ACC112 (cell line): Measurements from ENCODE around the gene PITRM1.

ENCODE experiments used
- H2AFZ ChIP-seq: fragments of 200-600 bp; sonication (generic); one replicate; pipeline ENCODE4 v1.6.0; 2017; ENCODE audit warnings: antibody characterized with exemption, low read length; ENCODE audit not compliant: unreplicated experiment
- H3K27ac ChIP-seq: fragments of 200-600 bp; sonication (generic); 2 replicates; pipeline ENCODE4 v1.5.1; 2014; ENCODE audit warnings: low read depth, mild to moderate bottlenecking, antibody characterized with exemption, low read length, moderate library complexity
- H3K27me3 ChIP-seq: fragments of 200-600 bp; sonication (generic); 2 replicates; pipeline ENCODE4 v1.6.1; 2014; ENCODE audit warnings: mild to moderate bottlenecking, antibody characterized with exemption, low read length, moderate library complexity, mixed read lengths; ENCODE audit not compliant: insufficient read depth
- H3K36me3 ChIP-seq: fragments of 200-600 bp; sonication (generic); 2 replicates; pipeline ENCODE4 v1.6.1; 2016; ENCODE audit warnings: mild to moderate bottlenecking, antibody characterized with exemption, low read length, moderate library complexity, mixed read lengths; ENCODE audit not compliant: insufficient read depth
- H3K4me1 ChIP-seq: fragments of 200-600 bp; sonication (generic); one replicate; pipeline ENCODE4 v1.6.1; 2016; ENCODE audit warnings: low read length, mixed read lengths; ENCODE audit not compliant: insufficient read depth, unreplicated experiment, control insufficient read depth
- H3K4me3 ChIP-seq: fragments of 200-600 bp; sonication (generic); 2 replicates; pipeline ENCODE4 v1.5.1; 2014; ENCODE audit warnings: mild to moderate bottlenecking, low read depth, low read length
- H3K79me2 ChIP-seq: fragments of 200-600 bp; sonication (generic); one replicate; pipeline ENCODE4 v1.6.0; 2016; ENCODE audit warnings: low read length; ENCODE audit not compliant: control insufficient read depth, unreplicated experiment, insufficient read depth

PITRM1 gene

GRCh38 chr10:3213208-3213607 lies 40.6 kb upstream of the PITRM1 start:
- Histone ChIP-seq H3K27ac (no peak overlapping the region), H3K79me2 (no peaks in the 10 kb centered on the region), H3K4me3 (no peak overlapping the region), H3K27me3 (0 out of 2 replicates have a peak, but pooled peaks cover 4% of the 10 kb centered on the region), H3K36me3 (no peaks in the 10 kb centered on the region), H2AFZ (no peak overlapping the region), H3K4me1 (peaks cover 5% of the 10 kb centered on the region)

GRCh38 chr10:3210251-3210877 lies 37.8 kb upstream of the PITRM1 start:
- Histone ChIP-seq H3K36me3 (no peaks in the 10 kb centered on the region), H2AFZ (no peak overlapping the region), H3K4me1 (no peaks in the 10 kb centered on the region), H3K27ac (no peak overlapping the region), H3K27me3 (0 out of 2 replicates have a peak, but pooled peaks cover 4% of the 10 kb centered on the region), H3K79me2 (no peaks in the 10 kb centered on the region), H3K4me3 (no peak overlapping the region)

- Histone ChIP-seq H3K79me2 (no peaks in the 10 kb centered on the region), H2AFZ (no peak overlapping the region), H3K4me3 (no peak overlapping the region), H3K27me3 (0 out of 2 replicates have a peak, but pooled peaks cover 4% of the 10 kb centered on the region), H3K4me1 (no peaks in the 10 kb centered on the region), H3K36me3 (no peaks in the 10 kb centered on the region), H3K27ac (no peak overlapping the region)
Measured at GRCh38 chr10:3208481-3209406, 36.2 kb upstream of the PITRM1 start.

- Histone ChIP-seq H3K79me2 (no peaks in the 10 kb centered on the region), H3K4me3 (no peak overlapping the region), H3K27me3 (0 out of 2 replicates have a peak, but pooled peaks cover 4% of the 10 kb centered on the region), H3K36me3 (no peaks in the 10 kb centered on the region), H3K4me1 (no peaks in the 10 kb centered on the region), H2AFZ (no peak overlapping the region), H3K27ac (no peak overlapping the region)
Measured at GRCh38 chr10:3207351-3207750, 34.8 kb upstream of the PITRM1 start.

- H3K27me3 ChIP-seq = 0 out of 2 replicates have a peak, but pooled peaks cover 4% of the 10 kb centered on the region
- H2AFZ ChIP-seq = no peak overlapping the region
- no peak overlapping the region for H3K27ac ChIP-seq
- H3K4me1 ChIP-seq = no peaks in the 10 kb centered on the region
- no peak overlapping the region for H3K4me3 ChIP-seq
- H3K36me3 ChIP-seq = no peaks in the 10 kb centered on the region
- no peaks in the 10 kb centered on the region for H3K79me2 ChIP-seq
Measured at GRCh38 chr10:3206511-3207157, 34.1 kb upstream of the PITRM1 start.

GRCh38 chr10:3203972-3204371 lies 31.4 kb upstream of the PITRM1 start:
- Histone ChIP-seq H3K27me3 (no peaks in the 10 kb centered on the region), H3K4me3 (no peak overlapping the region), H3K79me2 (no peaks in the 10 kb centered on the region), H2AFZ (no peak overlapping the region), H3K27ac (no peak overlapping the region), H3K36me3 (no peaks in the 10 kb centered on the region), H3K4me1 (no peaks in the 10 kb centered on the region)

GRCh38 chr10:3203016-3203811 lies 30.6 kb upstream of the PITRM1 start:
- Histone ChIP-seq H3K79me2 (no peaks in the 10 kb centered on the region), H3K4me1 (peaks cover under 1% of the 10 kb centered on the region), H3K27me3 (no peaks in the 10 kb centered on the region), H2AFZ (no peak overlapping the region), H3K36me3 (no peaks in the 10 kb centered on the region), H3K27ac (no peak overlapping the region), H3K4me3 (no peak overlapping the region)

- no peaks in the 10 kb centered on the region for H3K79me2 ChIP-seq
- H3K4me3 ChIP-seq = no peak overlapping the region
- H2AFZ ChIP-seq = no peak overlapping the region
- H3K4me1 ChIP-seq = peaks cover 9% of the 10 kb centered on the region
- no peaks in the 10 kb centered on the region for H3K27me3 ChIP-seq
- H3K27ac ChIP-seq = no peak overlapping the region
- no peaks in the 10 kb centered on the region for H3K36me3 ChIP-seq
Measured at GRCh38 chr10:3201796-3202195, 29.2 kb upstream of the PITRM1 start.

GRCh38 chr10:3199488-3199887 lies 26.9 kb upstream of the PITRM1 start:
- Histone ChIP-seq H3K36me3 (no peaks in the 10 kb centered on the region), H2AFZ (no peak overlapping the region), H3K27me3 (no peaks in the 10 kb centered on the region), H3K4me1 (peaks cover 10% of the 10 kb centered on the region), H3K27ac (no peak overlapping the region), H3K79me2 (no peaks in the 10 kb centered on the region), H3K4me3 (no peak overlapping the region)

GRCh38 chr10:3198900-3199299 lies 26.3 kb upstream of the PITRM1 start:
- Histone ChIP-seq H3K27me3 (no peaks in the 10 kb centered on the region), H3K79me2 (no peaks in the 10 kb centered on the region), H3K36me3 (no peaks in the 10 kb centered on the region), H3K27ac (no peak overlapping the region), H3K4me1 (peaks cover 10% of the 10 kb centered on the region), H3K4me3 (no peak overlapping the region), H2AFZ (no peak overlapping the region)
